MM.1S (cell line): ENCODE results near the gene INPP5D.

Experiments used
- EZH2phosphoT487 ChIP-seq: fragments of 300-600 bp; sonication (generic); IDR thresholded peaks from 2 replicates; pipeline ENCODE4 v1.6.1; 2018; ENCODE audit warnings: antibody characterized with exemption, low read length
- TF ChIP-seq, protein P1 (sequence below): fragments of 300-600 bp; sonication (generic); IDR thresholded peaks from 2 replicates; pipeline ENCODE4 v1.5.1; 2016; ENCODE audit warnings: antibody characterized with exemption, low read length, mixed read lengths

DNA sequence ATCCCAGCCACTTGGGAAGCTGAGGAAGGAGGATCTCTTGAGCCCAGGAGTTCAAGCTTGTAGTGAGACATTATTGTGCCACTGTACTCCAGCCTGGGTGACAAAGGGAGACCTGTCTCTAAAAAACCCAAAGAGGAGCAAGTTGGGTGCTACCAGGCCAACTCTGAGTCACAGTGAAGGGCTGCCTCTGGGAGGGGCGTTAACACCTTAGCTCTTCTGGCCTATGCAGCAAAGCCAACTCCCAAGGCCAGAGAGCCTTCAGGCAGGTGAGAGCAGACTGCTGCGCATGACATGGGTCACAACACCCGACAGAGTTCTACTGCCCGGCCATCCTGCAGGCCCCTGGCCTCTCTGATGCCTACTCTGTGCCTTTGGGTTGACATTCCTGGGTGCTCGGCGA, 158.7 kb downstream of the INPP5D start:
- TF ChIP-seq, protein P1, sequence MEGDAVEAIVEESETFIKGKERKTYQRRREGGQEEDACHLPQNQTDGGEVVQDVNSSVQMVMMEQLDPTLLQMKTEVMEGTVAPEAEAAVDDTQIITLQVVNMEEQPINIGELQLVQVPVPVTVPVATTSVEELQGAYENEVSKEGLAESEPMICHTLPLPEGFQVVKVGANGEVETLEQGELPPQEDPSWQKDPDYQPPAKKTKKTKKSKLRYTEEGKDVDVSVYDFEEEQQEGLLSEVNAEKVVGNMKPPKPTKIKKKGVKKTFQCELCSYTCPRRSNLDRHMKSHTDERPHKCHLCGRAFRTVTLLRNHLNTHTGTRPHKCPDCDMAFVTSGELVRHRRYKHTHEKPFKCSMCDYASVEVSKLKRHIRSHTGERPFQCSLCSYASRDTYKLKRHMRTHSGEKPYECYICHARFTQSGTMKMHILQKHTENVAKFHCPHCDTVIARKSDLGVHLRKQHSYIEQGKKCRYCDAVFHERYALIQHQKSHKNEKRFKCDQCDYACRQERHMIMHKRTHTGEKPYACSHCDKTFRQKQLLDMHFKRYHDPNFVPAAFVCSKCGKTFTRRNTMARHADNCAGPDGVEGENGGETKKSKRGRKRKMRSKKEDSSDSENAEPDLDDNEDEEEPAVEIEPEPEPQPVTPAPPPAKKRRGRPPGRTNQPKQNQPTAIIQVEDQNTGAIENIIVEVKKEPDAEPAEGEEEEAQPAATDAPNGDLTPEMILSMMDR = no peak
- TF ChIP-seq EZH2phosphoT487 = no peak
